Measurements from ENCODE around the gene GMPR.

The GMPR gene

GRCh38 chr6:16273256-16273655 lies 34.9 kb downstream of the GMPR start:
- no peak for DNase-seq (ENCODE audit: low read depth)

GRCh38 chr6:16274483-16274882 lies 36.1 kb downstream of the GMPR start:
- DNase-seq (ENCODE audit: low read depth) = no peak

GRCh38 chr6:16274885-16275589 lies 36.6 kb downstream of the GMPR start:
- DNase-seq (ENCODE audit: low read depth) = no peak

GRCh38 chr6:16277101-16277981 lies 39.0 kb downstream of the GMPR start:
- DNase-seq (ENCODE audit: low read depth) = peak; percentile 14

GRCh38 chr6:16278048-16278724 lies 39.8 kb downstream of the GMPR start:
- no peak for DNase-seq (ENCODE audit: low read depth)

GRCh38 chr6:16278750-16279149 lies 40.4 kb downstream of the GMPR start:
- no peak for DNase-seq (ENCODE audit: low read depth)

- no peak for DNase-seq (ENCODE audit: low read depth)
These were observed 40.9 kb downstream of the GMPR start for GRCh38 chr6:16279243-16279642.

- no peak for DNase-seq (ENCODE audit: low read depth)
These were observed 44.0 kb downstream of the GMPR start for GRCh38 chr6:16282370-16282769.

- no peak for DNase-seq (ENCODE audit: low read depth)
These were observed 46.1 kb downstream of the GMPR start for GRCh38 chr6:16284472-16284871.

- no peak for DNase-seq (ENCODE audit: low read depth)
These were observed 47.2 kb downstream of the GMPR start for GRCh38 chr6:16285467-16286150.

GRCh38 chr6:16286151-16286522 lies 47.8 kb downstream of the GMPR start:
- peak; percentile 15 for DNase-seq (ENCODE audit: low read depth)

GRCh38 chr6:16288163-16288562 lies 49.8 kb downstream of the GMPR start:
- DNase-seq (ENCODE audit: low read depth) = no peak

GRCh38 chr6:16291739-16292138 lies 53.4 kb downstream of the GMPR start:
- DNase-seq (ENCODE audit: low read depth) = no peak

- no peak for DNase-seq (ENCODE audit: low read depth)
These were observed 54.0 kb downstream of the GMPR start for GRCh38 chr6:16292432-16292831.

GRCh38 chr6:16292942-16293341 lies 54.6 kb downstream of the GMPR start:
- no peak for DNase-seq (ENCODE audit: low read depth)

- DNase-seq (ENCODE audit: low read depth) = no peak
These were observed 56.0 kb downstream of the GMPR start for GRCh38 chr6:16294371-16294770.

- DNase-seq (ENCODE audit: low read depth) = no peak
These were observed 56.7 kb downstream of the GMPR start for GRCh38 chr6:16295060-16295459.

- DNase-seq (ENCODE audit: low read depth) = no peak
These were observed 57.1 kb downstream of the GMPR start for GRCh38 chr6:16295471-16295870.

- no peak for DNase-seq (ENCODE audit: low read depth)
These were observed 57.8 kb downstream of the GMPR start for GRCh38 chr6:16296061-16296670.

GRCh38 chr6:16299861-16300260 lies 61.5 kb downstream of the GMPR start:
- DNase-seq (ENCODE audit: low read depth) = no peak

GRCh38 chr6:16301511-16301910 lies 63.1 kb downstream of the GMPR start:
- DNase-seq (ENCODE audit: low read depth) = no peak
